C4-2B (cell line): ENCODE data around the gene EPHB2.

ENCODE experiments used
- CTCF ChIP-seq: fragments of 450-650 bp; conservative IDR thresholded peaks from 2 replicates; pipeline ENCODE4 v1.5.1; 2017; ENCODE audit warnings: mild to moderate bottlenecking
- ZFX ChIP-seq: fragments of 450-650 bp; IDR thresholded peaks from 2 replicates; pipeline ENCODE4 v1.6.1; 2017

- TF ChIP-seq CTCF (no peak), ZFX (no peak)
Observed at GRCh38 chr1:22884806-22885530, 174.3 kb downstream of the EPHB2 start.
